ENCODE measurements around the gene EPN3.
A peak's percentile ranks its signal among the peaks of the same experiment; 100 is the strongest.

DNA sequence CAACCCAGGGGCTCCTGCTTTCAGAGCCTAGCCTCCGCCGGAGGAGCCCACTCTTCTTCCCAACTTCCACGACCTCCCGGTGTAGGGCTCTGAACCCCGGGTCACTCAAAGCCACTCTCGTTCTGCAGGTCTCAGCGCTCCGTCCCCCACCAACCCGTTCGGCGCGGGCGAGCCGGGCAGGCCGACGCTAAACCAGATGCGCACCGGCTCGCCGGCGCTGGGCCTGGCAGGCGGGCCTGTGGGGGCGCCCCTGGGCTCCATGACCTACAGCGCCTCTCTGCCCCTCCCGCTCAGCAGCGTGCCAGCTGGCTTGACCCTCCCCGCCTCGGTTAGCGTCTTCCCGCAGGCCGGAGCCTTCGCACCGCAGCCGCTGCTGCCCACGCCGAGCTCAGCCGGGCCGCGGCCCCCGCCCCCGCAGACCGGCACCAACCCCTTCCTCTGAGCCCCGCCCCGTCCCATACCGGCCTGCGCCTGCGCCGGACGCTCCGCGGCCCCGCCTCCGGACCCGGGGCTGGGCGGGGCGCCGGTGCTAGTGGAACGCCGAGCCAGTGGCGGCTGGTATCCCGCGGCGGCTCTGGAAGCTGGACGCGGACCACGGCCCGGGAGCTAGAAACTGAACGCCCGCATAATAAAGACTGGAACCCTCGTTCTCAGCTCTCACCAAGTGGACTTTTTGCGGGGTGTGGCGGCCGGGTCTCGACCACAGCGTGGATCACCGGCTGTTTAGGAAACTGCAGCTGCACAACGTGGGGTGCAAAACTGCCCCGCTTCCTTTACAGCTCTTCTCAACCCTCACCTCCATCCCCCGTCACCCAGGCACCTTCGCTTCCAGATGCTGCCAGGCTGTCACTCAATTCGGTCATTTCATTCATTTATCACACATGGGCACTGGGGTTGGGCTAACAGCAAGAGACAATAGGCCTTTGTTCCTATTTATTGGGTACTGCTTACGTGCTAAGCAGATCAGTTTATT is 9.5 kb downstream of the EPN3 start:
- TF ChIP-seq, protein P1, sequence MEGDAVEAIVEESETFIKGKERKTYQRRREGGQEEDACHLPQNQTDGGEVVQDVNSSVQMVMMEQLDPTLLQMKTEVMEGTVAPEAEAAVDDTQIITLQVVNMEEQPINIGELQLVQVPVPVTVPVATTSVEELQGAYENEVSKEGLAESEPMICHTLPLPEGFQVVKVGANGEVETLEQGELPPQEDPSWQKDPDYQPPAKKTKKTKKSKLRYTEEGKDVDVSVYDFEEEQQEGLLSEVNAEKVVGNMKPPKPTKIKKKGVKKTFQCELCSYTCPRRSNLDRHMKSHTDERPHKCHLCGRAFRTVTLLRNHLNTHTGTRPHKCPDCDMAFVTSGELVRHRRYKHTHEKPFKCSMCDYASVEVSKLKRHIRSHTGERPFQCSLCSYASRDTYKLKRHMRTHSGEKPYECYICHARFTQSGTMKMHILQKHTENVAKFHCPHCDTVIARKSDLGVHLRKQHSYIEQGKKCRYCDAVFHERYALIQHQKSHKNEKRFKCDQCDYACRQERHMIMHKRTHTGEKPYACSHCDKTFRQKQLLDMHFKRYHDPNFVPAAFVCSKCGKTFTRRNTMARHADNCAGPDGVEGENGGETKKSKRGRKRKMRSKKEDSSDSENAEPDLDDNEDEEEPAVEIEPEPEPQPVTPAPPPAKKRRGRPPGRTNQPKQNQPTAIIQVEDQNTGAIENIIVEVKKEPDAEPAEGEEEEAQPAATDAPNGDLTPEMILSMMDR (conservative IDR thresholded peaks at IDR 0.05; ENCODE audit: low read length): peak; percentile 70
- no peak for TF ChIP-seq EZH2phosphoT487 (IDR thresholded peaks at IDR 0.05; ENCODE audit: borderline replicate concordance, low read depth, low read length)

Data from OCI-LY7 (cell line).